HG03432 (cell line): ENCODE data around the gene PCYT2.

Experiments used
- ATAC-seq: cut with Tn5 transposase; IDR thresholded peaks from one replicate; pipeline ENCODE4 v1.9.1; 2021; ENCODE audit warnings: mild to moderate bottlenecking, moderate library complexity; ENCODE audit not compliant: unreplicated experiment

Gene PCYT2

DNA sequence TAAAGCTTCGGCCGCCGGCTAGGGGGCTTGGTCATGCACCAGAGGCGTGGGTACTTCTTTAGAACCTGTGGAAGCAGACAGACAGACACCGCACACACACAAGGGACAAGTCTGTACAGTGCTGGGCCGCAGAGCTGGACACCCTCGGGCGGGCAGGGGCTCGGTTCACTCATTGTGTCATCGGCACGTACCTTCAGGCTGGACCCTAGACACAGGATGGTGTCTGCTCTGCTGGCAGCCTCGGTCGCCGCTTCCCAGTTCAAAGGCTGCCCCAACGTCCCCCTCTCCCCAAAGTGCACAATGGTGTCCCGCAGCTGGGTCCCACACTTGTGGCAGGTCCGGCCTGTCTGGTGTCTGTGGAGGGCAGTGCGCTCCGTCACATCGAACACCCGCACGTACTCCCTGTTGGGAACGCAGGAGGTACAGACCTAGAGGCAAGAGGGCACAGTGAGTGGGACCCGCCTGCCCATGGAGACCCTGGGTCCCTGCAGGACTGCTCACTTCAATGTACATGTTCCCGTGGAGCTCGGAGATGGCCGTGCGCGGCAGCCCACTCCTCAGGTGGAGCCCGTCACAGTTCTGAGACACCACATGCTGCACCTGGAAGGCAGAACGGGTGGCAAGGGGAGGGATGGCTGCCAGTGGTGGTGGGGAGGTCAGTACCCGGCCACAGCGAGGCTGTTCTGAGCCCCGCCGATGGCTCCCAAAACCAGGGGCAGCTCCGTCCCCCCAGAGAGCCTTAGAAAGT, 3.1 kb upstream of the PCYT2 start:
- ATAC-seq = no peak

DNA sequence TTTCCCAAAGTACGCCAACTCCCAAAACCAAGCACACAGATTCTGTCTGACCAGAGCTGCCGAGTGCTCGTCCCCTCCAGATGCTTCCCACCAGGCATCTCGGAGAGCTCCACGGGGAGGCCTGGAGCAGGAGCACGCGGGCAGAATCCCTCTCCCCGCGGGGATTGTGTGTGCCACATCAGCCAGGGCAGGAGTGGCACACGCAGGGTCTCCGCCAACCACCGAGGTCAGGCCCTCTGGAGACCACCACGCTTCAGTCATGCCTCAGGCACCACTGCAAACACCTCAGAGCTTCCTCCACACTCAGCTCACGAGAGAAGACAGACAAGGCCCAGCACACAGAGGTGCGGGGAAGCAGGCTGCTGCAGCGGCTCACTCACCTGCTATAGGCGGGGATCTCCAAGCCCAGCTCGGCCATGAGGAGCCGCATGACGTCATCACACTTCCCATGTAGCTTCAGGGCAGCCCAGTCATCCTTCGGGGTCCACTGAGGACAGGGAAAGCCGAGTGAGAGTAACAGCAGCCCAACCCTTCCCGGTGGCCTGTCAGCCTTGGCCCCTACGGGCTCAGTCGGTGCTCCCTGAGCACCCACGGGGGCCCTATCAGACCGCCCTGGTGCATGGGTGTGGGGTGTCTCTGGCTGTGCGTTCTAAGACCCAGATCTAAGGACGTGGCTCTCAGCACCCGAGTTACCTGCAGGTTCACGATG, 2.3 kb upstream of the PCYT2 start:
- no peak for ATAC-seq

DNA sequence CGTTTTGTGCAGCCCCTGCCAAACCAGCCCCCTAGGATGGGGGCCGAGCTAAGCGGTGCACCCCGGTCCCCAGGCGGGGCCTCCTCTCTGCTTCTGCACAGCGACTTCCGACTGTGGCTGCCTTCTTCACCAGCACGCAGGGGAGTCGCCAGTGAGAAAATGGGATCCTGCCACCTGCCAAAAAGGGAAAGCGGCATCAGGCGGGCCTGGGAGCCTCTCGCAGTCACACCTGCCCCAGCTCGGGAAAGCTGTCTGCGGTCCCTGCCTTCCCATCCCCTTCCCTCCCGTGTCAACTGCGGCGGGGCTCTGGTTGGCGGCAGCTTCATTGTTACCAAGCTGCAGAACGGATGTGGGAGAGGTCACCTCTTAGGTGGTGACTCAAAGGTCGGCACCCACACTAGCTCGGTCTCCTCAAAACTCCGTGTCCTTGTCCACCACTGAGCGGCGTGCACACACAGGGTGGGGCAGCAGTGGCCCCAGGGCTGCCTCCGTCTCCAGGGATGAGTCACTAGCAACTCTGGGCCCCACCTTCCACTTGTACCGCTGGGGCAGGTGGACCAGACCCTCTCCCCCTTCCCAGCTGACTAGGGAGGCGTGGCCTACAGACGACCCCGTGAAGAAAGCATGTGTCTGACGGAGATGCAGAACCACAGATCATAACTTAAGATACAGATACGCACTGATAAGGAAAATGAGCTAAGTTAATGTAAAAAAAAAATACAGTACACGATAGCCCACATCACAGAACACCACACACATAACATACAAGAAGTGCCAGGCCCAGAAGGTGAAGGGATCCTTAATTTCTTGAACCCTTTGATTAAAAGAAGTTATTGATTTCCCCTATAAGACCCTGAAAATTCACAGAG, 1.5 kb upstream of the PCYT2 start:
- ATAC-seq = no peak

DNA sequence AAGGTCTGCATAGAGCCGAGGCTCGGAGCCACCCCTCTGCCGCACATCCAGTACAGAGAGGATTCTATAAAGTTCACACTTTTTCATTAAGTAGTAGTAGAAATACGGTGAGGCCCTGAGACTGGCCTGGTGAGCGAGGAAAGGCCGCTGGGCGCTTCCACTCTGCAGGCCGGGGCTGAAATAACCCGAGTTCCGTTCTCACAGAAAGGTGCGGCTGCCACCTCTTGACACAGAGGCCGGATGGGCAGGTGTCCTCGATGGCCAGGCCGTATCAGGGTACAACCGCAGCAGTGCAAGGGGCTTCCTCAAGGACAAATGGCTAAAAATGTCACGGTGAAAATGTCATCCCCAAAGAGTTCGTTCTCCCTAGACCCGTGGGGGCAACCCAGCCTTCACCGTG, 770 bp upstream of the PCYT2 start:
- ATAC-seq = no peak

DNA sequence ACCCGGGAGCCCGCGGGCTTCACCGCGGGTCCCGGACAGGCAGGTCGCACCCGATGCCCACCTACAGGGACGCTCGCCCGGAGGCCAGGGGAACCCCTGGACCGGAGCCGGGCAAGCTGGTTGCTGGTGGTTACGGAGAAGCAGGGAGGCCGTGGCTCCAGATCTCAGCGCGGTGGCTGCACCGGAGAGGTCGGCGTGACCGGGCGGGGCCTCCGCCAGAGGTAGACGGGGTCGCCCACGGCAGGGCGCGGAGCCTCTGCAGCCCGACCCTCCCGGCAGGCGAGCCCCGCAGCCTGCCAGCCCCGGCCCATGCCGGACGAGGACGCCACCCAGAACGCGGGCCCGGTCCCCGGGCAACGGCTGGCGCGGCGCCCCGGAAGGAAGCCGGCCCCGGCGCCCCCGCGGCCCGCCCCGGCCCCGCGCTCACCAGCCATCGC, 341 bp downstream of the PCYT2 start:
- ATAC-seq = peak; percentile 39

DNA sequence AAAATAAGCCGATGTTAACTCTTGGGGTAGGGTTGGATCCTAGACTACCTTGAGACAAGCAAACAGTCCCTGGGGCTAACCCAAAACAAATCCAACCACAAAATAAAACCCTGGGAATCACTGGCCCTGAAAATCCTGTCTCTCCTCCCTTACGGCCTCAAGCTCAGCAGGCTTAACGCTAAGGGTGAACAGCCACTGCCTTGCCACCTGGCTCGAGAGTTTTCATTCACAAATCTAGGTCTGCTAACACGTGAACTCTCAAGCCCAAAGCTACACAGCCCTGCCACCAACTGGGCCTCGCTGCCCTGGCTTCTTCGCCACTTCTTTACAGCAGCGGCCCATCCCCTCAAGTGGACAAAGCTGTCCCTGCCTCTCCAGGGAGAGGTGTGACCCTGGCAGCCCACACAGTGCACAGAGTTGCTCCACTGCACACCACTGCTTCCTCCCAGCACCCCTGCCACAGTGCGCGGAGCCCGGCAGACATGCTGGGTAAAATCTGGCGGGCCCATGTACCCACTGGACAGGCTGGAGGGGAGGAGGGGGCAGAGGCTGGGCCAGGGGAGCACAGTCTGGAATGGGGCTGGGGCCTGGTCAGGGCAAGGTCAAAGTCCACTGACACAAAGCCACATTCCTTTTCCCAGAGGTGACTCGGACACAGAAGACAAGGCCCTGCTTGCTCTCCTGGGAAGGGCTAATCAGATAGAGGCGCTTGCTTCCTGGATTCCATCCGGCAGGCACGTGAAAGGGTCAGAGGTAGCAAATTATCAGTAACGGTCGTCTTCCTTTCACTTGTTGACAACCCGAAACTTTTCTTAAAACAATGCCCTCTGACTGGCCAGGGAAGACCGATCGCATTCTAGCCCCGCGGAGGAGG, 996 bp downstream of the PCYT2 start:
- ATAC-seq = no peak

DNA sequence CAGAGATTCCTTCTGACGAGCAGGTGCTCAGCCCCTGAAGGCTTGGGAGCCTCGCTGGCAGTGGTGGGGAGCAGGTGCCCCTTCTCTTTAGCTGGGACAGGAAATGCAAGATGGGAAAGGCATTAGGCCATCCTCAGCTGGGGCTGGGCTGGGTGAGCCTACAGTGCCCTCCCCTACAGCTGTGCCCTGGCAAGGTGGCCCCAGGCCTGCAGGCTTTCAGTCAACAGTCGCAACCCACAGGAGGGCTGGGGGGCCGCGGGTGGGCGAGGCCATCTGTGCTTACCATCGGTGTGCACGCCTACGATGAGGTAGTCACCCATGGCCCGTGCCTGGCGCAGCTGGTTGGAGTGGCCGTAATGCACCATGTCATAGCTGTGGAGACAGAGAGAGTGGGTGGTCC, 2.0 kb downstream of the PCYT2 start:
- ATAC-seq = no peak

DNA sequence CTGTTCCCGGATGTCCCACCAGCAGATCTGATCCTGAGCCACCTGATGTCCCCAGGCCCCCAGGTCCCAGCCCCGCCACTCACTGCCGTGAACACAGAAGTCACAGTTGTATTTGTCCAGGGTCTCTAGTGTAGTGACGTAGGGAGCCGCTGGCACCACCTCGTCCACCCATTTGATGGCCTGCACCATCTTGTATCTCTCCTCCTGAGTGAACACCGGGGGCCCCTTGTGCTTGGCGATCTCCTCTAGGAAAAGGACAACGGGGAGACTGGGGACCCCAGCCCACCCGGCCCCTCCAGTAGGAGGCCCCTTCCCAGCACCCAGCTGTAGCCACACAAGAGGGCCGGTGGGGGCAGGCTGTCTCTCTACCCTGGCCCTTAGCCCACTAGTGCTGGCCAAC, 2.4 kb downstream of the PCYT2 start:
- no peak for ATAC-seq

DNA sequence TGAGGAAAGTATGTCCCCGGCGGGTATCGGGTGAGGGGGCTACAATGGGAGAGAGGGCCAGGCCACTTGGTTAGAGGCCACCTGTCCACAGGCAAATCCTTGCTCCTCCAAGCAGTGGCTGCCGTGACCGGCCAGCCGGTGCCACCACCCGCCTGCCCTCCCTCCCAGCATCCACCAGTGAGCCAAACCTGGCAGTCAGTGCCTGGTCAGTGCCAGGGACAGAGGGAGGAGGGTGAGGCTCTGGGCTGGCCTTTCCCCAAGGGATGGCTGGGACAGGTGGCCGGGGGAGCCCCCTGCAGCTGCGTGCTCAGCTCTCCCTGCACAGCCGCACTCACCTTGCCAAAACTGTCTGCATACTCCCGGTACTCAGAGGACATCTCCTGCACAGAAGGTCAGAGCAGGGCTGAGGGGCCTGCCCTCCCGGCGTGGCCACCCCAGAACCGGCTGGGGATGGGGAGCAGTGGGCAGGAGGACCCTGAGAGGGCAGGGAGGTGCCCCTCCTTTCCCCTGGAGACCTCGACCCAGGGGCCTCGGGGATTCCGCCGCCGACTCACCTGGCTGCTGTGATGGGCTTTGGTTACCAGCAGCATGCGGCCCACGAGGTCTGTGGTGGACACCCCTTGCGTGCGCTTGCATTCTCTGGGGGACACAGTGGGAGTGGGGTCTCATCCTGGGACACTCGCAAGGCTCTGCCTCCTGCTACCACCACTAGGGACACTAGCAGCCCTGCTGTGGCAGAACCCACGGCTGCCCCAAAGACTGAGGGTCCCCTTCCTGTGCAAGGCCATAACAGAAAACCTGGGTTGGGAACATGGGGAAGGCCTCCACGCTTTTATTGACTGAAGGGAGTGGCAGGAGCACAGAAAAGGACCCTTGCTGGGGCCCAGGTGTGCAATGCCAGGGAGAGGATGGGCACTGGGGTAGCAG, 3.7 kb downstream of the PCYT2 start:
- ATAC-seq = no peak

DNA sequence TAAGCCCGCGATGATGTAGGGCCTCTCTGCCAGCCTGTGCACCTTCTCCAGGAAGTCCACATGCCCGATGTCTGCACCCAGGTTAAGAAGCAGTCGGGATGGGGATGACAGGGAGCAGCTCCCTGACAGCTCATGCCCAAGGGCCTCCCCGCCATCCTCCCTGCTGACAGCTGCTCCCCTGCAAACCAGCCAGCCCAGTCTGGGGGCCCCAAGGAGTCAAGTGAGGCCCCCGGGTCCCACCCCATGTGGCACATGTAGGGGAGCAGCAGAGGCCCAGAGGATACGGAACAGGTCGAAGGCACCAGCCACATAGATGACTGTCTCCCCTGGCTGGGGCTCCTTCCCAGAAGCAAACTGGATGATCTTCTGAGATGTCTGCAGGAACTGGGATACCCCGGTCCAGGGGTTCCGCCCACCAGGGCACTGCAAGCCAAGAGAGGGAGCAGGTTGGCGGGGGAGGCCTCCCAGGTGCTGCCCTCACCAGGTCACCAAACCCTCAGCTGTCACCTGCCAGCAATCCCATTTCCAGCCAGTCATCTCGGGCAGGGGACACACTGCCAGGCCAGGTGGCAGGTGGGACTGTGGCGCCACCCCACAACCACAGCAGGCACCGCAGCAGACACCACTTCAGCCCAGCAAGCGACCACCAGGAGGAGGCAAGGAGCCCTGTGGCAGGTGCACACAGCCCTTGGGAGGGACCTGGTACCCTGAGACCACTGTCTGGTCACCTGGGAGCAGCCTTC, 4.6 kb downstream of the PCYT2 start:
- no peak for ATAC-seq

DNA sequence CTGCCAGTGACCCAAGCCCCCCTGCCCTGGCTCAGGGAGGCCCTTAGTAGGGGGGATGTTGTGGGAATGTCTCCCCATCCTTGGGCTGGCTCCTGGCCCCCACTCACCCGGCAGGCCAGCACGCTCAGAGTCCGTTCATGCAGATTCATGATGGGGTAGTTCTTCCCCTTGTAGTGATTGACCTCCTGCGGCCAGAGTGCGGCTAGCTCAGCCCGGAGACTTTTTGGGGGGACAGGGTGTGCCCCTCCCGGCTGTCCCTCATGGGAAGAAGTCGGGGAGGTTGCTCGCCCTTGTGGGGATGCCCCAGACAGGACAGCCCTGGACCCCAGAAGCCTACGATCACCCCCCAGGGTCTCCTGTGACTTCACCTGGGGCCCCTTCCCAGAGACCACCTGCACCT, 5.2 kb downstream of the PCYT2 start:
- ATAC-seq = no peak

DNA sequence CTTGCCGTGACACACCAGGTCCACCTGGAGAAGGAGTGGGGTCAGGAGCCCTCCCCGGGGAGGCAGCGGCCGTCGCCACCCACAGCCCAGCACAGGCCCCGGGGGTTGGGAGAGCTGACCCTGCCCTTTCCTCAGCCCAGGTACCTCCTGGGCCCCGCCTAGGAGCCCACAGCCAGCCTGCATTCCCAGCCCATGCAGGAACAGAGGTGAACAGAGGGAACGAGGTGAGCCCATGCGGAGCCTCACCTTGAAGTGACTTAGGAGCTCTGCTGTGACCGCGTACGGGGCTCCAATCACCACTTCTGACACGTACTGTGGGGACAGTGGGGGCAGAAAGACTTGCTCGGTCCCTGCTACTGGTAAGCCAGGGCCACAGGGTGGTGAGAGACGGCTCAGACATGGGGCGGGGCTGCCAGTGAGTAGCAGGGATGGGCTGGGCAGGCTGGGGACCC, 5.7 kb downstream of the PCYT2 start:
- no peak for ATAC-seq

DNA sequence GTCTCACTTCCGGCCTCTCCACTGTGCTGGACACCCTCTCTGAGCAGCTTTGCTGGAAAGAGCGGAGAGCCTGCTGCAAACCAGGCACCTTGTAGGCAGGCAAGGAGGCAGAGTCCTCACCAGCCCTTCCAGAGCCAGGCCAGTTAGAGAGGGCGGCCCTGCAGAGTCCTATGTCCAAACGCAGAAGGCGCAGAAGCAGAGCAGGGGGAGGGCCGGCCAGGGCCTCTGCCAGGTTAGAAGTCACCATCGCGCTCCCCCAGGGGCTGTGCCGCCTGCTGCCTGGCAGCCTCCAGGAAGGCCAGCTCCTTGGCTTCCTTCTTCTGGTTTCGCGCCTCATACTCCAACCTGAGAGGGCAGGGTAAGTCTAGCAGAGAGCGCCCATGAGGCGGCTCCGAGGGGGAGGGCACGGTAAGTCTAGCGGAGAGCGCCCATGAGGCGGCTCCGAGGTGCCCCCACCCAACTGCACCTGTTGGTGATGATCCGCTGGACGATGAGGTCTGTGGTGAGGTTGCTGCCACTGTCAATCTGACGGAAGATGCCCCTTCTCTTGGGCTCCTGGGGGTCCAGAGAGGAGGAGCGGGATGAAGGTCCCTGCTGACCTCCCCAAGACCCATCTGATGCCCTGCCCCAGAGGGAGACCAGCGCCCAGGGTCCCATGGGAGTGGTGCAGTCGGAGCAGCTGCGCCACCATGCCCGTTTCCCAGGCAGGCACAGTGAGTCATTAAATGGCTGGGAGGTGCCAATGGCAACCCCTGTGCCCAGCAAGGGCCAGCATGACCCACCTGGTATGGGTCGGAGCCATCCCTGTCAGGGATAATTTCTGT, 6.4 kb downstream of the PCYT2 start:
- no peak for ATAC-seq

DNA sequence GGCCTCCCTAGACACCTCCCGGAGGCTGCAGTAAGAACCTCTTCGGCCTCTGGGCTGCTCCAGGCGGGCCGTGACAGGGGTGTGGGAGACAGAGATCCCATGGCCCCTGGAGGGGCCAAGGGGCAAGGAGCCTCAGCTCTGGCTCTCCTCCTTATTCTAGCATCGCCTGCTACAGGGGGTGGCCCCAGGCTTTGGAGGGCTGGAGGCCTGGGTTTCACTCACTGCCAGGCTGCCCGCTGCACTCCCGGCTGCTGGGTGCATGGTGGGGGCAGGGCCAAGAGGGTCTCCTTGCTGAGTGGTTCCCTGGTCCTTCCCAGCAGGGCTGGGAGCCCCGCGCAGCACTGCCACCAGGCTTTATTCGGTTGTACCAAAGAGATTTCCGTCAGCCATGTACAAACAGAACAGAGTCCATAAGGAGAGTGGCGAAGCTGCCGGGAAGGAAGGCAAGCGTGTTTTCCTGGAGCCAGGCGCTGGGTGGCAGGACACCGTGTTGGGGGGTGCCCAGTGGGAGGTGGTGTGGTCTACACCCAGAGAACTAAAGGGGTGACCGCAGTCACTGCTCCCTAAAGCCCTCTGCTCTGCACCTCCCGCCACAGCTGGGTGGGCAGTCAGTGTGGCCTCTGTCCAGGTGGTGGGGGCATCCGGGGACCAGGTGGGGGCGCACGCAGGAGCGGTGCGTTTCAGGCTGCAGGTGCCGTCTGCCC, 7.2 kb downstream of the PCYT2 start:
- ATAC-seq = no peak

DNA sequence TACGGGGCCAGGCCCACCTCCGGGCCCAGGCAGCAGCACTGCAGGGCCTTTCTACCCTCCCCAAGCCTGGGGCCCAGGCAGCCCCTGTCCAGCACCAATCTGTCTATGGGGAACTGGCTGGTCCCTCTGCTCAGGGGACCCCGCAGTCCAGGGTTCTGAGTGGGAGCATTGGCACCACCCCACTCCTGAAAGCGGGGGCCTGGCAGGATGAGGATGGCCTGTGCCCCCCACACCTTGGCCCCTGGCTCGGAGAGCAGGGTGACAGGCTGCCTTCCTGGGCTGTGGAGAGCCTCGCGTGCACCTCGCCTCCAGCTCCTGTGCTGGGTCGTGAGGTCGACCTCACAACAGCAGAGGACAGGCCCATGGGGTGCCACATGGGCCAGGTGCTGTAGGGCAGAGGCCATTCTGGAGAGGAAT, 7.8 kb downstream of the PCYT2 start:
- no peak for ATAC-seq

DNA sequence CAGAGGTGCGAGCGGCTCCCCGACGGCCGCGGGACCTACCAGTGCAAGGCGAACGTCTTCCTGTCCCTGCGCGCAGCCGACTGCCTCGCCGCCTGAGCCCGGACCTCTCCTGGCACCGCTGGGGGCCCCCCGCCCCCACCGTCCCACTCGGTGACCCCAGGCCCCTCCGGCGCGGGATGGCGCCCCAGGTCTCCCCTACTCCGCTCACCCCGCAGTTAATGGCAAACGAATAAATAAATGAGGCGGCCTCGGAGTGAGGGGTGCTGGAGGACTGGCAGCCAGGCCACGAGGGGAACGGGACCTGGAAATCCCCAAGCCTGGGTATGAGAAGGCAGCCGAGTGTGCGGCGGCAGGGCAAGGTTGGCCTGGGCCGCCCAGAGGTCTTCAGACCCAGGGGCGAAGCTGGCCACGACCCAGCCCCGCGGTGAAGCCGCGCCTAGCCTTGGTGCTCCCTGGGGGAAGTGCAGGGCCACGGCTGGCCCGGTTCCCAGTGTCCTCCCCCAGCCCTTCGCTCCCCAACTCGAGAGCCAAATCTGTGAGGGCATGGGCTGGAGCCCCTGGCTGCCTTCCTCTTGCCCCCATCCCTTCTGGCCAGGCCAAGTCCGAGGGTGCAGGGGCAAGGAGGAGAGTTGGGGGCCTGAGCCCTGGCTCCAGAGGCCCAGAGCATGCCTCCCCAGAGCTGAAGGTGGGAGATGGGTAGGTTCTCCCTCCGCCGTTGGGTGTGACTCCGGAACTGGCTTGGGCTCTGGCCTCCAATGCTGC, 8.4 kb downstream of the PCYT2 start:
- no peak for ATAC-seq
